GM23338 (cell line): ENCODE results near the gene CRP. TPM values are rescaled to one million over a fixed set of nuclear protein-coding genes. Genes with fewer than 3 reads are reported as not detected.

Source experiments
- ATAC-seq: fragments of 200-7000 bp; cut with Tn5 transposase; 3 replicates; pipeline ENCODE4 v1.9.1; 2020
- DNase-seq: peaks from one replicate; pipeline ENCODE4 v3.0.0-alpha.2; 2015; ENCODE audit warnings: low spot score
- H2AFZ ChIP-seq: fragments of 200-600 bp; sonication (generic); 2 replicates; pipeline ENCODE4 v1.8.0; 2016; ENCODE audit warnings: antibody characterized with exemption, mild to moderate bottlenecking, moderate library complexity
- H3F3A ChIP-seq: fragments of 200-600 bp; sonication (generic); replicated peaks from 2 replicates; pipeline ENCODE4 v1.8.0; 2017; ENCODE audit warnings: antibody characterized with exemption, mixed run types, low read depth
- H3K27ac ChIP-seq: fragments of 200-600 bp; sonication (generic); 2 replicates; pipeline ENCODE4 v1.6.1; 2016; ENCODE audit warnings: low read depth
- H3K27me3 ChIP-seq: fragments of 200-600 bp; sonication (generic); 2 replicates; pipeline ENCODE4 v1.8.0; 2016; ENCODE audit warnings: mild to moderate bottlenecking, mixed run types, moderate library complexity; ENCODE audit not compliant: insufficient read depth
- H3K36me3 ChIP-seq: fragments of 200-600 bp; sonication (generic); 2 replicates; pipeline ENCODE4 v1.8.0; 2016; ENCODE audit warnings: mild to moderate bottlenecking; ENCODE audit not compliant: insufficient read depth
- H3K4me1 ChIP-seq: fragments of 200-600 bp; sonication (generic); 2 replicates; pipeline ENCODE4 v1.8.0; 2016; ENCODE audit warnings: mild to moderate bottlenecking, moderate library complexity; ENCODE audit not compliant: insufficient read depth
- H3K4me2 ChIP-seq: fragments of 200-600 bp; sonication (generic); 2 replicates; pipeline ENCODE4 v1.7.1; 2017; ENCODE audit warnings: mixed run types
- H3K4me3 ChIP-seq: fragments of 200-600 bp; sonication (generic); 2 replicates; pipeline ENCODE4 v1.6.1; 2016; ENCODE audit warnings: mixed run types
- H3K79me2 ChIP-seq: fragments of 200-600 bp; sonication (generic); replicated peaks from 2 replicates; pipeline ENCODE4 v1.8.0; 2017; ENCODE audit warnings: mild to moderate bottlenecking; ENCODE audit not compliant: insufficient read depth
- H3K9me2 ChIP-seq: fragments of 200-600 bp; sonication (generic); 2 replicates; pipeline ENCODE4 v1.8.0; 2017; ENCODE audit not compliant: insufficient read depth
- H4K20me1 ChIP-seq: fragments of 200-600 bp; sonication (generic); replicated peaks from 2 replicates; pipeline ENCODE4 v1.8.0; 2017; ENCODE audit warnings: mild to moderate bottlenecking; ENCODE audit not compliant: insufficient read depth
- H3K27ac Mint-ChIP-seq: 2 replicates; pipeline ENCODE4 v1.8.0; 2020; ENCODE audit warnings: inconsistent platforms, mild to moderate bottlenecking, moderate library complexity, mixed read lengths
- H3K27me3 Mint-ChIP-seq: 3 replicates; pipeline ENCODE4 v1.8.0; 2022; ENCODE audit warnings: low read depth, mild to moderate bottlenecking, moderate library complexity, mixed read lengths, inconsistent platforms; ENCODE audit not compliant: insufficient read depth, poor library complexity
- H3K36me3 Mint-ChIP-seq: 3 replicates; pipeline ENCODE4 v1.8.0; 2021; ENCODE audit warnings: low read depth, mild to moderate bottlenecking, inconsistent platforms, moderate library complexity, mixed read lengths
- H3K4me1 Mint-ChIP-seq: 3 replicates; pipeline ENCODE4 v1.8.0; 2020; ENCODE audit warnings: mild to moderate bottlenecking, inconsistent platforms, mixed read lengths
- H3K4me3 Mint-ChIP-seq: 3 replicates; pipeline ENCODE4 v1.8.0; 2021; ENCODE audit warnings: moderate library complexity, mild to moderate bottlenecking, inconsistent platforms, mixed read lengths
- H3K9me3 Mint-ChIP-seq: 3 replicates; pipeline ENCODE4 v1.8.0; 2020; ENCODE audit warnings: moderate library complexity, mild to moderate bottlenecking, inconsistent platforms, mixed read lengths
- CREB1 ChIP-seq: fragments of 250-450 bp; sonication (Bioruptor Pico); IDR thresholded peaks from 2 replicates; pipeline ENCODE4 v1.5.0; 2020; ENCODE audit warnings: low read depth, mild to moderate bottlenecking, moderate library complexity
- CTCF ChIP-seq, 2 experiments: fragments of 200-600 bp in 1 of 2; sonication (generic) in 1 of 2; conservative IDR thresholded peaks; 2 replicates each; pipeline versions ENCODE4 v1.5.1 to v1.6.1; 2016 to 2017; ENCODE audit warnings: antibody characterized with exemption in 2 of 2, low read depth in 2 of 2, mild to moderate bottlenecking in 2 of 2, moderate library complexity in 1 of 2
- EZH2 ChIP-seq: fragments of 200-600 bp; sonication (generic); IDR thresholded peaks from one replicate; pipeline ENCODE4 v1.8.0; 2017; ENCODE audit warnings: antibody characterized with exemption, mild to moderate bottlenecking, low read depth; ENCODE audit not compliant: unreplicated experiment
- EZH2phosphoT487 ChIP-seq: fragments of 200-600 bp; sonication (generic); IDR thresholded peaks from one replicate; pipeline ENCODE4 v1.8.1; 2018; ENCODE audit warnings: antibody characterized with exemption; ENCODE audit not compliant: unreplicated experiment
- JUNB ChIP-seq: IDR thresholded peaks from one replicate; pipeline ENCODE4 v1.6.1; 2016; ENCODE audit warnings: antibody characterized with exemption; ENCODE audit not compliant: unreplicated experiment
- NANOG ChIP-seq: IDR thresholded peaks from 2 replicates; pipeline ENCODE4 v1.6.1; 2016; ENCODE audit warnings: antibody characterized with exemption, borderline replicate concordance
- POLR2AphosphoS5 ChIP-seq: IDR thresholded peaks from 2 replicates; pipeline ENCODE4 v1.6.1; 2016; ENCODE audit warnings: antibody characterized with exemption, low read depth
- STAT1 ChIP-seq: IDR thresholded peaks from one replicate; pipeline ENCODE4 v1.6.1; 2016; ENCODE audit warnings: antibody characterized with exemption; ENCODE audit not compliant: unreplicated experiment
- ZNF114 ChIP-seq: fragments of 250-450 bp; sonication (Bioruptor Pico); IDR thresholded peaks from 2 replicates; pipeline ENCODE4 v1.5.0; 2020; ENCODE audit warnings: mild to moderate bottlenecking, moderate library complexity
- ZNF331 ChIP-seq: fragments of 250-450 bp; sonication (Bioruptor Pico); IDR thresholded peaks from 2 replicates; pipeline ENCODE4 v1.5.0; 2020; ENCODE audit warnings: low read depth, mild to moderate bottlenecking, moderate library complexity
- polyA plus RNA-seq: library from polyadenylated mRNA; unstranded; fragments of >200 nt; fragmentation: Nextera tagmentation; extraction: Ambion mirVana; gene quantifications from 2 replicates; pipeline ENCODE4 v1.2.1, GENCODE V29; 2016
- total RNA-seq: library from RNA; depleted of rRNA; stranded (reverse); fragments of >200 nt; shearing (Covaris generic); gene quantifications from 2 replicates; pipeline ENCODE4 v1.2.3, GENCODE V29; 2014
- TF ChIP-seq, protein P1 (sequence below): fragments of 250-450 bp; sonication (Bioruptor Pico); IDR thresholded peaks from 2 replicates; pipeline ENCODE4 v1.5.0; 2020; ENCODE audit warnings: mild to moderate bottlenecking, moderate library complexity

The CRP gene
- total and polyA plus RNA-seq, 2 experiments from 2014 or later = not detected

DNA sequence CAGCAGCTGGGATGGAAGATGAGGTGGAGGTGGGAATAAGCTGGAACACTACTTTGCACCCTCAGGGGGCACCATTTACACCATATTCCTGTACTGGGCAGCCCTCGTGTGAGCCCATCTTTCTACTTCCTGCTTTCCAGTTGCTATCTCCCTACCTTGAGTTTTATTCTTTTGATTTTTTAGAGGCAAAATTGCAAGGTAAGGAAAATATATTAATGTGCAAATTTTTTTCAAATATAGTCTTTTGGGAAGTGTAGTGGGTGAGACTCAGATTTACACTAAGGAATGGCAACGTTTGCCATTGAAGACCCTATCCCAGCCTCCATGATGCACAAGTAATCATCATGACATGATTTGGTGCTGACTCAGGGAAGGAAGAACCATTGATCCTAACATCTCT lies 35.2 kb upstream of the CRP start:
- DNase-seq (no peak), ATAC-seq (no peak)
- Mint-ChIP-seq H3K27ac (no peak overlapping the region), H3K36me3 (no peaks in the 10 kb centered on the region), H3K27me3 (peaks cover 3% of the 10 kb centered on the region), H3K9me3 (no peaks in the 10 kb centered on the region), H3K4me3 (no peak overlapping the region), H3K4me1 (no peaks in the 10 kb centered on the region)
- Histone ChIP-seq H4K20me1 (no peaks in the 10 kb centered on the region), H3K27ac (no peak overlapping the region), H3K4me2 (no peak overlapping the region), H3K27me3 (no peaks in the 10 kb centered on the region), H3K79me2 (no peaks in the 10 kb centered on the region), H3K9me2 (no peaks in the 10 kb centered on the region), H2AFZ (no peak overlapping the region), H3K4me1 (no peaks in the 10 kb centered on the region), H3K4me3 (no peak overlapping the region), H3K36me3 (no peaks in the 10 kb centered on the region), H3F3A (no peaks in the 10 kb centered on the region)
- peak in 1 of 2 experiments; percentile 14; a peak in 1 of 4 replicates for TF ChIP-seq CTCF (conservative IDR thresholded peaks at IDR 0.05; ENCODE audit: low read depth in 2 of 2)
- TF ChIP-seq EZH2phosphoT487 = no peak

GRCh38 chr1:159748370-159748769 lies 34.0 kb upstream of the CRP start:
- H3K36me3 Mint-ChIP-seq = no peaks in the 10 kb centered on the region
- no peak overlapping the region for H3K4me3 Mint-ChIP-seq

More at GRCh38 chr1:159748370-159748769, 34.0 kb upstream of the CRP start:
- no peak for DNase-seq
- Mint-ChIP-seq H3K27ac (no peak overlapping the region), H3K9me3 (no peaks in the 10 kb centered on the region), H3K4me1 (no peaks in the 10 kb centered on the region), H3K27me3 (peaks cover 3% of the 10 kb centered on the region)
- Histone ChIP-seq H3K9me2 (no peaks in the 10 kb centered on the region), H3K4me3 (no peak overlapping the region), H3K27ac (no peak overlapping the region), H3F3A (no peaks in the 10 kb centered on the region), H4K20me1 (no peaks in the 10 kb centered on the region), H3K4me1 (no peaks in the 10 kb centered on the region), H3K27me3 (no peaks in the 10 kb centered on the region), H3K79me2 (no peaks in the 10 kb centered on the region), H2AFZ (no peak overlapping the region), H3K36me3 (no peaks in the 10 kb centered on the region), H3K4me2 (no peak overlapping the region)
- TF ChIP-seq CTCF (conservative IDR thresholded peaks at IDR 0.05; ENCODE audit: low read depth in 2 of 2) (no peak), EZH2 (no peak), STAT1 (no peak), ZNF114 (CRISPR knock-in tag) (no peak), JUNB (no peak), ZNF331 (CRISPR knock-in tag) (no peak), POLR2AphosphoS5 (no peak), NANOG (no peak), CREB1 (CRISPR knock-in tag) (no peak)
- TF ChIP-seq, protein P1, sequence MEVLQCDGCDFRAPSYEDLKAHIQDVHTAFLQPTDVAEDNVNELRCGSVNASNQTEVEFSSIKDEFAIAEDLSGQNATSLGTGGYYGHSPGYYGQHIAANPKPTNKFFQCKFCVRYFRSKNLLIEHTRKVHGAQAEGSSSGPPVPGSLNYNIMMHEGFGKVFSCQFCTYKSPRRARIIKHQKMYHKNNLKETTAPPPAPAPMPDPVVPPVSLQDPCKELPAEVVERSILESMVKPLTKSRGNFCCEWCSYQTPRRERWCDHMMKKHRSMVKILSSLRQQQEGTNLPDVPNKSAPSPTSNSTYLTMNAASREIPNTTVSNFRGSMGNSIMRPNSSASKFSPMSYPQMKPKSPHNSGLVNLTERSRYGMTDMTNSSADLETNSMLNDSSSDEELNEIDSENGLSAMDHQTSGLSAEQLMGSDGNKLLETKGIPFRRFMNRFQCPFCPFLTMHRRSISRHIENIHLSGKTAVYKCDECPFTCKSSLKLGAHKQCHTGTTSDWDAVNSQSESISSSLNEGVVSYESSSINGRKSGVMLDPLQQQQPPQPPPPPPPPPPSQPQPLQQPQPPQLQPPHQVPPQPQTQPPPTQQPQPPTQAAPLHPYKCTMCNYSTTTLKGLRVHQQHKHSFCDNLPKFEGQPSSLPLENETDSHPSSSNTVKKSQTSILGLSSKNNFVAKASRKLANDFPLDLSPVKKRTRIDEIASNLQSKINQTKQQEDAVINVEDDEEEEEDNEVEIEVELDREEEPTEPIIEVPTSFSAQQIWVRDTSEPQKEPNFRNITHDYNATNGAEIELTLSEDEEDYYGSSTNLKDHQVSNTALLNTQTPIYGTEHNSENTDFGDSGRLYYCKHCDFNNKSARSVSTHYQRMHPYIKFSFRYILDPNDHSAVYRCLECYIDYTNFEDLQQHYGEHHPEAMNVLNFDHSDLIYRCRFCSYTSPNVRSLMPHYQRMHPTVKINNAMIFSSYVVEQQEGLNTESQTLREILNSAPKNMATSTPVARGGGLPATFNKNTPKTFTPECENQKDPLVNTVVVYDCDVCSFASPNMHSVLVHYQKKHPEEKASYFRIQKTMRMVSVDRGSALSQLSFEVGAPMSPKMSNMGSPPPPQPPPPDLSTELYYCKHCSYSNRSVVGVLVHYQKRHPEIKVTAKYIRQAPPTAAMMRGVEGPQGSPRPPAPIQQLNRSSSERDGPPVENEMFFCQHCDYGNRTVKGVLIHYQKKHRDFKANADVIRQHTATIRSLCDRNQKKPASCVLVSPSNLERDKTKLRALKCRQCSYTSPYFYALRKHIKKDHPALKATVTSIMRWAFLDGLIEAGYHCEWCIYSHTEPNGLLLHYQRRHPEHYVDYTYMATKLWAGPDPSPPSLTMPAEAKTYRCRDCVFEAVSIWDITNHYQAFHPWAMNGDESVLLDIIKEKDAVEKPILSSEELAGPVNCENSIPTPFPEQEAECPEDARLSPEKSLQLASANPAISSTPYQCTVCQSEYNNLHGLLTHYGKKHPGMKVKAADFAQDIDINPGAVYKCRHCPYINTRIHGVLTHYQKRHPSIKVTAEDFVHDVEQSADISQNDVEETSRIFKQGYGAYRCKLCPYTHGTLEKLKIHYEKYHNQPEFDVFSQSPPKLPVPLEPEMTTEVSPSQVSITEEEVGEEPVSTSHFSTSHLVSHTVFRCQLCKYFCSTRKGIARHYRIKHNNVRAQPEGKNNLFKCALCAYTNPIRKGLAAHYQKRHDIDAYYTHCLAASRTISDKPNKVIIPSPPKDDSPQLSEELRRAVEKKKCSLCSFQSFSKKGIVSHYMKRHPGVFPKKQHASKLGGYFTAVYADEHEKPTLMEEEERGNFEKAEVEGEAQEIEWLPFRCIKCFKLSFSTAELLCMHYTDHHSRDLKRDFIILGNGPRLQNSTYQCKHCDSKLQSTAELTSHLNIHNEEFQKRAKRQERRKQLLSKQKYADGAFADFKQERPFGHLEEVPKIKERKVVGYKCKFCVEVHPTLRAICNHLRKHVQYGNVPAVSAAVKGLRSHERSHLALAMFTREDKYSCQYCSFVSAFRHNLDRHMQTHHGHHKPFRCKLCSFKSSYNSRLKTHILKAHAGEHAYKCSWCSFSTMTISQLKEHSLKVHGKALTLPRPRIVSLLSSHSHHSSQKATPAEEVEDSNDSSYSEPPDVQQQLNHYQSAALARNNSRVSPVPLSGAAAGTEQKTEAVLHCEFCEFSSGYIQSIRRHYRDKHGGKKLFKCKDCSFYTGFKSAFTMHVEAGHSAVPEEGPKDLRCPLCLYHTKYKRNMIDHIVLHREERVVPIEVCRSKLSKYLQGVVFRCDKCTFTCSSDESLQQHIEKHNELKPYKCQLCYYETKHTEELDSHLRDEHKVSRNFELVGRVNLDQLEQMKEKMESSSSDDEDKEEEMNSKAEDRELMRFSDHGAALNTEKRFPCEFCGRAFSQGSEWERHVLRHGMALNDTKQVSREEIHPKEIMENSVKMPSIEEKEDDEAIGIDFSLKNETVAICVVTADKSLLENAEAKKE (CRISPR knock-in tag) = no peak
- ATAC-seq = no peak
